ENCODE results near the gene SPHKAP.
"Not testable (repeated sequence)": the region's sequence is repeated elsewhere in the genome, so short reads cannot be mapped to it uniquely, and the experiment has no call there.

SPHKAP gene

GRCh38 chr2:228181098-228182019 lies at the start of gene SPHKAP:
TSS of gene SPHKAP (minus strand) at chr2:228181687. CDS start at chr2:228181598, 89 bp downstream.
- DNase-seq (ENCODE audit: low spot score), result peak; percentile 23

- no peak for DNase-seq (ENCODE audit: low spot score)
Observed at GRCh38 chr2:228227466-228227865, 46.0 kb upstream of the SPHKAP start.

- no peak for DNase-seq (ENCODE audit: low spot score)
Observed at GRCh38 chr2:228224410-228224809, 42.9 kb upstream of the SPHKAP start.

DNA sequence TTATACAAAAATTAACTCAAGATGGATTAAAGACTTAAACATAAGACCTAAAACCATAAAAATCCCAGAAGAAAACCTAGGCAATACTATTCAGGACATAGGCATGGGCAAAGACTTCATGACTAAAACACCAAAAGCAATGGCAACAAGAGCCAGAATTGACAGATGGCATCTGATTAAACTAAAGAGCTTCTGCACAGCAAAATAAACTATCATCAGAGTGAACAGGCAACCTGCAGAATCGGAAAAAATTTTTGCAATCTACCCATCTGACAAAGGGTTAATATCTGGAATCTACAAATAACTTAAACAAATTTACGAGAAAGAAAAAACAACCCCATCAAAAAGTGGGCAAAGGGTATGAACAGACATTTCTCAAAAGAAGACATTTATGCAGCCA lies 37.1 kb upstream of the SPHKAP start:
- not testable (repeated sequence) for DNase-seq (ENCODE audit: low spot score)

GRCh38 chr2:228197504-228197903 lies 16.0 kb upstream of the SPHKAP start:
- DNase-seq (ENCODE audit: low spot score), result no peak

GRCh38 chr2:228180181-228181097 lies 1.0 kb downstream of the SPHKAP start:
- peak; percentile 56 for DNase-seq (ENCODE audit: low spot score)

DNA sequence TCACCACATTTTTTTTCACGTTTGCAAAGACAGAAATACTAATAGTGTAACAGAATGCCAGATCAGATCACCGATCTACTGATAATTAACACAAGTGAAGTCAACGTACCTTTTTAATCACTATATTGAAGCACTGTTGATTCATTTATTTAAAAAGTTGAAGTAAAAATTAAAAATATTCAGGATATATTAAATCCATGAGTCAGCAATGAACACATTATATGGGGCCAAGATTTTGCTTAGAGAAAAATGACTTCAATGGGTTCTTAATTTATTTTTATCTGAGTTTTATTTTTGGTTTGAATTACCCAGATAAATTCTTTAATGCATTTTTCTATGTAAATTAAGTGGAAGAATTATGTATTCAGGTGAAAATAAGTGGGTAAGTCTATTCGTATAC lies 14.2 kb downstream of the SPHKAP start:
- no peak for DNase-seq (ENCODE audit: low spot score)

GRCh38 chr2:228164718-228165117 lies 16.8 kb downstream of the SPHKAP start:
- DNase-seq (ENCODE audit: low spot score), result no peak

DNA sequence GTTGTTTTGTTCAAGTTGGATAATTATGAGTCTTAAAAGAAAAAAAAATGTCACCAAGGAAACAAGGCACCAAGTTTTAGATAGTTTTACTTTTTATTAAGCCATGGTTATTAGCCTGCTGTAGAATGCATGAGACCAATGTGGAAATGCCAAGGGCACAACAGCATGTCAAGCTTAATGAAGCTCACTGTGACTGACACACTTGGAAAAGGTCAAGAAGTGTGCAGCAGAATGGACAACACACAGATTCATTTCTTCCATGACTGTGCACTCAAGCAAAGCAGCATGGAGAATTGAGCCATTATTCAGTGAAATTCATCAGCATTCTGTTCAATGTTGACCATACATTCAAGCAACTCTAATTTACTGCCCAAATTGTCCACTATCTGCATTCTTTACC lies 23.6 kb downstream of the SPHKAP start:
- no peak for DNase-seq (ENCODE audit: low spot score)

- no peak for DNase-seq (ENCODE audit: low spot score)
Observed at GRCh38 chr2:228144961-228145360, 36.5 kb downstream of the SPHKAP start.

GRCh38 chr2:228140934-228141528 lies 40.5 kb downstream of the SPHKAP start:
- no peak for DNase-seq (ENCODE audit: low spot score)

DNA sequence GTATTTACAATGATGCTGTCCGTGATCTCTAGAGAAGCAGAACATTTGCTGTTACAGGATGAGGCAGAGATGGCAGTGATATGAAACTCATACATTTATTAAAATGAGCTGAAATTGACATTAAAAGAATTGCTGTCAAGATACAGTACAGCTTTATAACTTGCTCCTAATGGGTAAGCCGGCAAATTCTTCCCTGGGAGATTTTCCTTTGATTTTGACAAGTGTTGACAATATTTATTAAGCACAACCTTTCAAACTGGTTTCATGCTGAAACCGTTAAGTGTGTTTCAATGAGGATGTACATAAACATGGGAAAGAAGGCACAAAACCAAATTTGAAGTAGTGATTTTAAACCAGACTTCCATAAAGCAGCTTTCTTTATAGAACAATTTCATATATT lies 45.5 kb downstream of the SPHKAP start:
- DNase-seq (ENCODE audit: low spot score), result no peak

DNA sequence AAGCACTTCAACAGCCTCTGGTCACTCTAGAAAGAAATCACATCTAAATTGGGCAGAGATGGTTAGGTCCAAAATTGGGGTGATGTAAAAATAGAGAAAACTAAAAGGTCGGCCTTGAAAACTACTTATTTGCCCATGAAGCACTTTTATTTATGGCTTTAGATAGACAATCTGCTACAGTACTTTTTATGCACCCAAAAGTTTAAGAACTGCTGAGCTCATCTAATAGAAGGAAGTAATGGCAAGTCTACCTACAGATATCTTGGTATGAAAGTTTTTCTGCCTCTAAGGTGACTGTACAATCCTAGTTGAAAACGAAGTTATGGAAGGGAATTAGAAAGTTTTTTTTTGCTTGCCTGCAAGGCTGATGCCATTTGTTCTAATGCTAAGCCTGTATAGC lies 46.2 kb downstream of the SPHKAP start:
- no peak for DNase-seq (ENCODE audit: low spot score)

DNA sequence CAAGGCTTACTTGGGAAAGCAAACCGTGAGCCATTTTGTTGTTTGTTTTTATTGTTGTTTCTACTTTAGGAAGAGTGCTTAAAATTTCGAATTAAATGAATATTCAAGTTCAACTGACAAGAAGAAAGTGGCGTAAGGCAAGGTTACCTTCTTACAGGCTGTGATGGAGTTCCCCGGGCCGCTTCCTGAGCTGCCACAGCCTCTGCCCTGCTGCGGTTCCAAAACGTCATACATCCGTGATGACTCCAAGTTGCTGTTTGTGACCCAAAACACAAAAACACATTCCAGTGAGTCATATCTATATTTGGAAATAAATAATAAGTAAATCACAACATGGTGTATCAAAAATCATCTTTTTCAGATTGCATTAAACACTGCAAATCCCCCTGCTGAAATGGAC lies 49.7 kb downstream of the SPHKAP start:
- no peak for DNase-seq (ENCODE audit: low spot score)

- DNase-seq (ENCODE audit: low spot score), result no peak
Observed at GRCh38 chr2:228126401-228126800, 55.1 kb downstream of the SPHKAP start.

GRCh38 chr2:228118940-228119339 lies 62.5 kb downstream of the SPHKAP start:
- no peak for DNase-seq (ENCODE audit: low spot score)

GRCh38 chr2:228107846-228108245 lies 73.6 kb downstream of the SPHKAP start:
- no peak for DNase-seq (ENCODE audit: low spot score)

- DNase-seq (ENCODE audit: low spot score), result no peak
Observed at GRCh38 chr2:228105526-228106250, 75.8 kb downstream of the SPHKAP start.

DNA sequence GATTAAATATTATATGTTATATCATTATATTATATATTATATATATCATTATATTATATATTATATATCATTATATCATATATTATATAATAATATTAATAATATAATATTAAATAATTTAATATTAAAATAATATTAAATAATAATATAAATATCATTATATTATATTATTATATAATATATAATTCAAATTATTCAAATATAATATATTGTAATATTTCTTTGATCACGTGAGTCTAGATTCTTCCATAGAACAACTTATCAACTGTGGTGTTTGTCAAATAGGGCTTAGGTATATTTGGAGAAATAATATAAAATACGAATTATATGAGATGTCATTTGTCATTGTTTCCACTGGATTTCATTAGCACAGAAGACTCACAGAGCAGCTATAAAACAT lies 77.3 kb downstream of the SPHKAP start:
- DNase-seq (ENCODE audit: low spot score), result no peak

- no peak for DNase-seq (ENCODE audit: low spot score)
Observed at GRCh38 chr2:228103379-228103778, 78.1 kb downstream of the SPHKAP start.

GRCh38 chr2:228102949-228103348 lies 78.5 kb downstream of the SPHKAP start:
- DNase-seq (ENCODE audit: low spot score), result no peak

All from Ammon's horn (tissue), 1 donor.